ENCODE results near the gene NISCH.
"Not testable (repeated sequence)": the region's sequence is repeated elsewhere in the genome, so short reads cannot be mapped to it uniquely, and the experiment has no call there.

The NISCH gene

DNA sequence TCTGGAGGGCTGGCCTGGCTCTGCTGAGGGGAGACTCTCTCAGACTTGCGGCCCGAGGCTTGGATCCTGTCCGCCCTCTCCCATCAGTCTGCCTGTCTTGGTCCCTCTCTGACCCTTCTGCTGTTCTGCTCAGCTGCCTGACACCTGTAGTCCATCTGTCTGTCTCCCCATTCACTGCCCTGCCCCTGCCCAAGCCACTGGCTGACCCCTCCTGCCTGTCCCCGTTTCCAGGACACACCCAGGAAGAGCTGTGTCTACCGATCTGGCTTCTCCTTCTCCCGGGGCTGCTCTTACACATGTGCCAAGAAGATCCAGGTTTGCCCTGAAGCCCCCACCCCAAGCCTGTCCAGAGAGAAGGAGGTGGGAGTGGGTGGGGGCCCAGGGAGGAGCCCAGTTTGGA lies 59.8 kb downstream of the NISCH start:
- DNase-seq = no peak

DNA sequence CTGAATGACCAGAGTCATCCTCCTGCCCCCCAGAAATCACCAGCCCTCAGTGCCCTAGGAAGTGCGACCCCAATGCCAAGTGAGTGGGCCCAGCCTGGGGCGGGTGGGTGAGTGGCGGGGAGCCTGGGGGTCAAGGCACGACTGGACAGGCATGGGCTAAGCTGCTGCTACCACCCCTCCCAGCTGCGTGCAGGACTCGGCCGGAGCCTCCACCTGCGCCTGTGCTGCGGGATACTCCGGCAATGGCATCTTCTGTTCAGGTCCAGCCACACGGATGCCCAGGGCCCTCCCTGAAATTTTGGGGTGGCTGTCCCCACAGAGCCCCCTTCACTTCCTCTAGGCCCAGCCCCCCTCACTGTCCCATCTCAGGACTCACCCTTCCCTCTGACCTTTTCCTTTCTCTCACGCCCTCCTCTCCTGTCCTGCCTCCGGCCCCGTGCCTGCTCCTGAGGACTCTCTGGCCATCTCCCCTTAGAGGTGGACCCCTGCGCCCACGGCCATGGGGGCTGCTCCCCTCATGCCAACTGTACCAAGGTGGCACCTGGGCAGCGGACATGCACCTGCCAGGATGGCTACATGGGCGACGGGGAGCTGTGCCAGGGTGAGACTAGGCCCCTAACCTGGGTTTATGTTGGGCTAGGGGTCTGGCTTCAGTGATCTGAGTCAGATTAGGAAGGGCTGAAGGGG lies 61.2 kb downstream of the NISCH start:
- DNase-seq = no peak

DNA sequence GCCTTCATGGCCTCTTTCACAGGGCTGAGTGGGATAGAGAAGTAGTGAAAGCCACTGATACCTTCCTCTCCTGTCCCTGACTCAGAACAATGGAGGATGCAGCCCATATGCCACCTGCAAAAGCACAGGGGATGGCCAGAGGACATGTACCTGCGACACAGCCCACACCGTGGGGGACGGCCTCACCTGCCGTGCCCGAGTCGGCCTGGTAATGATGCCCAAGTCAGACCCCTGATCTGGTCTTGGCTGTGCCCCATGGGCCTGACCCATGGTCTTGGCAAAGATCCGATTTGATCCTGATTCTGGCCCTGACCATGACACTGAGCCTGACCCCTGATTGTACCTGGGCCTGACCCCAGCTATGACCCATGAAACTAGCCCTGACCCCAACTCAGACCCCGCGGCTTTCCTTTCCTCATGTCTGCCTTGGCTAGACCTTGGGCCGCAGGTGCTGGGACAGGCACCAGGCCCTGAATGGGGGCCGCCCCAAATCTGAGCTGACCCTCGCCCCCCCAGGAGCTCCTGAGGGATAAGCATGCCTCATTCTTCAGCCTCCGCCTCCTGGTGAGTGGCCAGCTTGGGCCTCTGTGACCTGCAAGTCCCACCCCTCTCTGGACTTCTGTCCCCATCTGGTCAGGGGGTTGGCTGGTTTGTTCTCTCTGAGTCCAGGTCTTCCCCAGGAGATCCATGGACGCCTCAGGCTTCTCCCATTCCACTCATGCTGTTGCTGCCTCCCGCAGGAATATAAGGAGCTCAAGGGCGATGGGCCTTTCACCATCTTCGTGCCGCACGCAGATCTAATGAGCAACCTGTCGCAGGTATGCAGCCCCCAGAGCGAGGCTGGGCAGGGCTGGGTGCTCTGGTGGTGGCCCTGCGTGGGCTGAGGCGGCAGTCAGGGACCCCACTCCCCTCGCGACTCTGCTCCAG lies 62.7 kb downstream of the NISCH start:
- no peak for DNase-seq

DNA sequence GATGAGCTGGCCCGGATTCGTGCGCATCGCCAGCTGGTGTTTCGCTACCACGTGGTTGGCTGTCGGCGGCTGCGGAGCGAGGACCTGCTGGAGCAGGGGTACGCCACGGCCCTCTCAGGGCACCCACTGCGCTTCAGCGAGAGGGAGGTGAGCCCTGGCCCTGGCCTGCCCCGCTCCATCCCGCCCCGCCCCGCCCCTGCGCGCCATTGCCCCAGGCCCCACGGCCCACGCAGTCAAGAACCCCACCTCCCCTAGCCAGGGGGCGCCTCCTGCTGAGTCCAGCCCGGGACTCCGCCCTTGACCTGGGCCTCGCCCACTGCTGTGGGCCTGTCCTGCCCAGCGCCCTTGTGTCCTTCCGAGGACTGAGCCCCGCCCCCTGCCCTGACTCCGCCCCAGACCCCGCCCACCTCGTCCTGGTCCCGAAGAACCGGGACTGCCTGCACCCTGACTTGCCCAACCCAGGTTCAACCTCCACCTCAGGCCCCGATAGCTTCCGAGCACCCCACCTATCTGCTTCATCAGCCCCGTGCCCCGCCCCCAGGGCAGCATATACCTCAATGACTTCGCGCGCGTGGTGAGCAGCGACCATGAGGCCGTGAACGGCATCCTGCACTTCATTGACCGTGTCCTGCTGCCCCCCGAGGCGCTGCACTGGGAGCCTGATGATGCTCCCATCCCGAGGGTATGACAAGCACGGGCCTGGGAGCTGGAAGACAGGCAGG lies 63.5 kb downstream of the NISCH start:
- DNase-seq = no peak

DNA sequence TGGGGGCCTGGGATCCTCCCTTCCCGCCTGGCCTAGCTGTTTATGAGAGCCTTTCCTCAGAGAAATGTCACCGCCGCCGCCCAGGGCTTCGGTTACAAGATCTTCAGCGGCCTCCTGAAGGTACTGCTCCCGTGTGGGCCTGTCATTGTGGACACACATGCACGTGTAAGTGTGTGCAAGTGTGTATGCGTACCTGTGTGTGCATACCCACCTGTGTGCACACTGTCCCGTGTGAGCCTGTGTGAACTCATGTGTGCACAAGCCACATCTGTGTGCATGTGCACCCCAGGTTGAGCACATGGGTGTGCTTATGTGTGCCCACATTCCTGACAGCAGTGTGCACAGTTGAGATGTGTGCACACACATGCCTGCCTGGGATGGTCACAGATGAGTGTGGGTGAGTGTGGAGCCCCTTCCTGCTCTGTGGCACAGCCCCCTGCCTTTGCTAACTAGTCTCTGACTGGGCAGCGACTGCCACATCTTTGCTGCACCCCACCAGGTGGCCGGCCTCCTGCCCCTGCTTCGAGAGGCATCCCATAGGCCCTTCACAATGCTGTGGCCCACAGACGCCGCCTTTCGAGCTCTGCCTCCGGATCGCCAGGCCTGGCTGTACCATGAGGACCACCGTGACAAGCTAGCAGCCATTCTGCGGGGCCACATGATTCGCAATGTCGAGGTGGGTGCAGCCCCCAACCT lies 64.2 kb downstream of the NISCH start:
- DNase-seq = no peak

DNA sequence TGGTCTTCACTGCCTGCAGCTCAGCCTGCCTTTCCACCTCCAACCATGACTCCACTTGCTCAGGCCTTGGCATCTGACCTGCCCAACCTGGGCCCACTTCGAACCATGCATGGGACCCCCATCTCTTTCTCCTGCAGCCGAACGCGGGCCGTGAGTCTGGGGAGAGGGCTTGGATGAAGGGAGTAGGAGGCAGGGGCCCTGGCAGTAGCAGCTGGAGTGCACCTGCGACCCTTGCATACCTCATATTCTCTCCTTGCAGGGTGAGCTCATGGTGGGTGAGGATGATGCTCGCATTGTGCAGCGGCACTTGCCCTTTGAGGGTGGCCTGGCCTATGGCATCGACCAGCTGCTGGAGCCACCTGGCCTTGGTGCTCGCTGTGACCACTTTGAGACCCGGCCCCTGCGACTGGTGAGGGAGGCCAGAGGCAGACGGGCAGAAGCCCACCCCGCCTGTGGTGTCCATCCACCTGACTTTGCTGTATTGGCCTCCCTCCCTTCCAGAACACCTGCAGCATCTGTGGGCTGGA lies 64.8 kb downstream of the NISCH start:
- no peak for DNase-seq

DNA sequence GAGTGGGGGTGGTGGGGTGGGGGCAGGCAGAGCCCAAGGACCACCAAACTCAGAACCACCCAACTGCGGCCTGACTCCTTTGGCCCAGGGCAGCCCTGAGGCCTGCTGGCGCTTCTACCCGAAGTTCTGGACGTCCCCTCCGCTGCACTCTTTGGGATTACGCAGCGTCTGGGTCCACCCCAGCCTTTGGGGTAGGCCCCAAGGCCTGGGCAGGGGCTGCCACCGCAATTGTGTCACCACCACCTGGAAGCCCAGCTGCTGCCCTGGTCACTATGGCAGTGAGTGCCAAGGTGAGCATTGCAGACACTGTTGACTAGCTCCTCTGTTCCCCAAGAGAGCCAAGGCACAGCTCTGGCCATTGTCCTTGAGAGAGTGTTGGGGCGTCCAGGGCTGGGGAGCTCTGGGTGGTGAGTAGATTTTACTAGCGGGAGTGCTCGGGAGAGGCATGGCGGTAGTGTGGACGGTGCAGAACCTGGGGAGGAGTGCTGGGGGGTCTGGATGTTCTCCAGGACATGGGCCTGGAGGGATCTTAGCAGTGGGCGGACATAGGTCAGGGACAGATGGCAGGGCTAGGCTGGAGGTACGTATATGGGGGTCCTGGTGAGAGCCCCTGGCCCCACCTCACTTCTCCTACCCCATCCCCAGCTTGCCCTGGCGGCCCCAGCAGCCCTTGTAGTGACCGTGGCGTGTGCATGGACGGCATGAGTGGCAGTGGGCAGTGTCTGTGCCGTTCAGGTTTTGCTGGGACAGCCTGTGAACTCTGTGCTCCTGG lies 65.5 kb downstream of the NISCH start:
- no peak for DNase-seq

DNA sequence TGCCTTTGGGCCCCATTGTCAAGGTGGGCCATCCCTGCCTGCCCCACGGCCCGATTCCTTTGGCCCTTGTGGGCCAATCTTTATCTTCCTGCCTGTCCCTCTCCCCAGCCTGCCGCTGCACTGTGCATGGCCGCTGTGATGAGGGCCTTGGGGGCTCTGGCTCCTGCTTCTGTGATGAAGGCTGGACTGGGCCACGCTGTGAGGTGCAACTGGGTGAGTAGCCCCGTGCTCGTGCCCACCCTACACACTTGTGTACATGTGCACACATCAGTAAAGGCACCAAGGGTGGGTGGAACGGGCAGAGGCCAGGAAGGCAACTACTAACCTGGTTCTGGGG lies 66.1 kb downstream of the NISCH start:
- no peak for DNase-seq

DNA sequence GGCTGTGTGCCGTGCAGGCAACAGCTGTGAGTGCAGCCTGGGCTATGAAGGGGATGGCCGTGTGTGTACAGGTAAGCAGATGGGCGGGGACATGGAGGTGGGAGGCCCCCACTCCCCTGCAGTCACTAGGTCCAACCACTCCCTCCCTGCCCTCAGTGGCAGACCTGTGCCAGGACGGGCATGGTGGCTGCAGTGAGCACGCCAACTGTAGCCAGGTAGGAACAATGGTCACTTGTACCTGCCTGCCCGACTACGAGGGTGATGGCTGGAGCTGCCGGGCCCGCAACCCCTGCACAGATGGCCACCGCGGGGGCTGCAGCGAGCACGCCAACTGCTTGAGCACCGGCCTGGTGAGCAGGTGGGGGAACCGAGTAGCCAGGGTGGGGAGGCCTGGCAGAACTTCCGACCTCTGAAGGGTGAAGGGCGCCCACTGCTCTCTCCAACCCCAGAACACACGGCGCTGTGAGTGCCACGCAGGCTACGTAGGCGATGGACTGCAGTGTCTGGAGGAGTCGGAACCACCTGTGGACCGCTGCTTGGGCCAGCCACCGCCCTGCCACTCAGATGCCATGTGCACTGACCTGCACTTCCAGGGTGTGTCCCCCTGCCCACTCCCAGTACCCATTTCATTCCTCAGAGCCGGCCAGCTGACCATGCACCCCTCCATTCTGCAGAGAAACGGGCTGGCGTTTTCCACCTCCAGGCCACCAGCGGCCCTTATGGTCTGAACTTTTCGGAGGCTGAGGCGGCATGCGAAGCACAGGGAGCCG lies 66.7 kb downstream of the NISCH start:
- no peak for DNase-seq

DNA sequence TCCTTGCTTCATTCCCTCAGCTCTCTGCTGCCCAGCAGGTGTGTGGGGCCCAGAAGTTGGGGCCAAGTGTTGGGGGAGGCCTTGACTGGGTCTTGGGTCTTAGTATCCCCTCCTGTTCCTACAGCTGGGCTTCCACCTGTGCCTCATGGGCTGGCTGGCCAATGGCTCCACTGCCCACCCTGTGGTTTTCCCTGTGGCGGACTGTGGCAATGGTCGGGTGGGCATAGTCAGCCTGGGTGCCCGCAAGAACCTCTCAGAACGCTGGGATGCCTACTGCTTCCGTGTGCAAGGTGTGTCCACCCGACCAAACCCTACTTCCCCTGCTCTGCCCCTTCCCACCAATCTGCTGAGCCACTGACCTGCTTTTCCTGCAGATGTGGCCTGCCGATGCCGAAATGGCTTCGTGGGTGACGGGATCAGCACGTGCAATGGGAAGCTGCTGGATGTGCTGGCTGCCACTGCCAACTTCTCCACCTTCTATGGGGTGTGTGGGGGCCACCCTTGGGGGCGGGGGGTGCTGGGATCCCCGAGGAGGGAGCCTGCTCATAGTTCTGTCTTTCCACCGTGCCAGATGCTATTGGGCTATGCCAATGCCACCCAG lies 67.3 kb downstream of the NISCH start:
- DNase-seq = no peak

DNA sequence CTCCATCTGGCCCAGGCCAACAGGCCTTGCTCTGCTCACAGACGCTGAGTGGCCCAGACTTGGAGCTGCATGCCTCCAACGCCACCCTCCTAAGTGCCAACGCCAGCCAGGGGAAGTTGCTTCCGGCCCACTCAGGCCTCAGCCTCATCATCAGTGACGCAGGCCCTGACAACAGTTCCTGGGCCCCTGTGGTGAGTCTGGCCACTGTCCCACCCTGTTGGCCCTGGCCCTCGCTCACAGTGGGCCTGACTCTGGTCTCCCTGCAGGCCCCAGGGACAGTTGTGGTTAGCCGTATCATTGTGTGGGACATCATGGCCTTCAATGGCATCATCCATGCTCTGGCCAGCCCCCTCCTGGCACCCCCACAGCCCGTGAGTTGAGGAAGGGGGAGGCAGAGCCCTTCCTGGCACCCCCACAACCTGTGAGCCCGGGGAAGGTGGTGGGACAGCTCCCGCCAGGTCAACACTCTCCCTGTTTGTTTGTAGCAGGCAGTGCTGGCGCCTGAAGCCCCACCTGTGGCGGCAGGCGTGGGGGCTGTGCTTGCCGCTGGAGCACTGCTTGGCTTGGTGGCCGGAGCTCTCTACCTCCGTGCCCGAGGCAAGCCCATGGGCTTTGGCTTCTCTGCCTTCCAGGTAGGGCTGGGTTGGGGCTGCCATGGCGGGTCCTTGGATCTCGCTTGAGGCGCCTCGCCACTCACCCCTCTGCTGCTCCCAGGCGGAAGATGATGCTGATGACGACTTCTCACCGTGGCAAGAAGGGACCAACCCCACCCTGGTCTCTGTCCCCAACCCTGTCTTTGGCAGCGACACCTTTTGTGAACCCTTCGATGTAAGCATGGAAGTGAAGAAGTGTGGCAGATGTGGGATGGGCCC lies 68.2 kb downstream of the NISCH start:
- DNase-seq = no peak

DNA sequence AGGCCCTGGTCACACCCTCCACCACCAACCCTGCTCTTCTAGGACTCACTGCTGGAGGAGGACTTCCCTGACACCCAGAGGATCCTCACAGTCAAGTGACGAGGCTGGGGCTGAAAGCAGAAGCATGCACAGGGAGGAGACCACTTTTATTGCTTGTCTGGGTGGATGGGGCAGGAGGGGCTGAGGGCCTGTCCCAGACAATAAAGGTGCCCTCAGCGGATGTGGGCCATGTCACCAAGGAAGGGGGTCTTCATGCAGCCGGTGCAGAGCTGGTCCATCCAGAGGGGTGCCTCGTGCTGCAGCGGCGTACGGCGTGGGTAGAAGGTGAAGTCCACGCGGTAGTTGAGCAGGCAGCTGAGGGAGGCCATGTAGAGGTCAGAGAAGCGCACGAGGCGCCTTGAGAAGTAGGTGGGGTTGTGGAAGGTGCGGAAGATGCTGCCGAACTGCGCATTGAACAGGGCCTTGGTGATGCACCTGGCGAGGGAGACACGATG lies 68.9 kb downstream of the NISCH start:
- no peak for DNase-seq

DNA sequence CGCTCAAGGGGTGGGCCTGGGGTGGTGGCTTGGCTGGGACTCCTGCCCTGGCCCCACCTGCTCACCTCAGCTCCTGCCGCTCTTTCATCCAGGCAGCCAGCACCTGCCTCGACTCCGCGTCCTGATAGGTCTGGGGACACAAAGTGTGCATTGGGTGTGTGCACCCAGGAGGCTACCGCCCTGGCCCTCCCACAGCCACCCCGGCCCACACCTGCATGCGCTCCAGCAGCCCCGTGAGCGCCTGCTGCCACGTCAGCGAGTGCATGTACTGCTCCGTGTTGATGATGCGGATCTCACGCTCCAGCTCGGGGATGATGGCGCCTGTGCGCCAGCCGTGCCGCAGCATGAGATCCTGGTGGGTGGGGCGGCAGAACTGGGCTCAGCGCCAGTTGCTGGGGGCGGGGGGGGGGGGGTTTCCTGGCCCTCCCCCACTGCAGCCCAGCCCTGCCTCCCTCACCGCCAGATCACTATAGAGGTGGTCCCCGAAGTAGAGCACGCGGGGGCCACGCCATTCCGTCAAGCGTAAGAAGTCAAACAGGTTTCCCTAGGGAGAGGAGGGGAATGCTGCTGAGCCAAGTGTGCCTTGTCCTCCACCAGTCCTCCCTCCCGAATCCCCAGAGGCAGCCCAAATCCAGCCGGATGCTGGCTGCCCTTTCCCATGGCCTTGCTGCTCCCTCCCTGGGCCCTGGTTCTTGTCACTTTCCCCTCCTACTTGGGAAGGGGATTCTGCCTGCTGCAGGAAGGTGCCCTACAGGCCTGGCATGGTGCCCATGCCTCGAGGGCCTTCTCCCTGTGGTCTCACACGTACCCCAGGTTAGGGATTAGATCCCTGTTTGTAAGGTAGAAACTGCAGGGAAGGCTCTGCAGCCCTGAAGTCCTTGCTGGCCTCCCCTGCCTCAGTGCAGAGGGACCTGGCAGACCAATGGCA lies 69.6 kb downstream of the NISCH start:
- DNase-seq = no peak

DNA sequence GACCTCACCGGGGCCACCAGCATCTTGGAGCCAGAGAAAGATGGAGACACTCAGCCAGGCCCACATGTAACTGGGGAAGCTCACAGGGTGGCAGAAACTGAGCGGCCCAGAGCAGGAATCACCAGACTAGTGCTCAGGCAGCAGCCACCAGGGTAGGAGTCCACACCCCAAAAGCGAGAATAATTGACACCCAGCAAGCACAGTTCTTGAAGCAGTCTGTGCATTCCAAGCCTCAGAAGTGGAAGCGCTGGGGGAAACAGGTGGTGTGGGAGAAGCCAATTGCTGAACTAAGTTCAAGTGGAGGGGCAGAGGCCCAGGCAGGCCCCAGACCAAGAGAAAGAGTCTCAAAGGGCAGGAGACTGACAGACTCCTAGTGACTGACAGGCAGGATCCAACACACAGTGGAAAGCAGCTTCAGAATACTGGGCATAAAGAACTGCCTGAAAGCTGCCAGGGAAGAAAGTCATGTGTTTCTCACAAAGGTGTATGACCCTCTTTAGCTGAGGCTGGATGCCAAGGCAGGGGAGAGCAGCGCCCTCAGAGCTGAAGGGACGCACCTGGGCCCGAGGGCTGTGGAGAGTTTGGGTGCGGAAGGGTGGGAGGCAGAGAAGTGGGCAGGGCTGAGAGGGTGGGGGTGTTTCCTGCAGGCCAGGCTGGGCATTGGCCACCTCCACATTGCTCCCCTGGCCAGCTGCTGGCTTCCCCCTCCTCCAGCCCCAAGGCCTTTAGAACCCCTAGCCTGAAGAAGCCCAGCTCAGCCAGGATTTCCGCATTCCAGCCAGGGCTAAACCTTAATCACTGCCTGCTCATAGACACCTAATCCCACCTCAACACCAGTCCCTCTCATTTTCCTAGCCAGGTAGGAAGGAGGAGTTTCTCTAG lies 70.5 kb downstream of the NISCH start:
- no peak for DNase-seq

DNA sequence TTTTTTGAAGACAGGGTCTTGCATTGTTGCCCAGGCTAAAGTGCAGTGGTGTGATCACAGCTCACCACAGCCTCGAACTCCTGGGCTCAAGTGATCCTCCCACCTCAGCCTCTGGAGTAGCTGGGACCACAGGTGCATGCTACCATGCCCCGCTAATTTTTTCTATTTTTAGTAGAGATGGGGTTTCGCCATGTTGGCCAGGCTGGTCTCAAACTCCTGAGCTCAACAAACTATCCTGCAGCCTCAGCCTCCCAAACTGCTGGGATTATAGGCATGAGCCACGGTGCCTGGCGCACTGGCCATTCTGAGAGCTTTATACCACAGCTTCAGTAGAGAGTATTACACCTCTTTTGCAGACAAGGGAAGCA lies 71.3 kb downstream of the NISCH start:
- DNase-seq = not testable (repeated sequence)

DNA sequence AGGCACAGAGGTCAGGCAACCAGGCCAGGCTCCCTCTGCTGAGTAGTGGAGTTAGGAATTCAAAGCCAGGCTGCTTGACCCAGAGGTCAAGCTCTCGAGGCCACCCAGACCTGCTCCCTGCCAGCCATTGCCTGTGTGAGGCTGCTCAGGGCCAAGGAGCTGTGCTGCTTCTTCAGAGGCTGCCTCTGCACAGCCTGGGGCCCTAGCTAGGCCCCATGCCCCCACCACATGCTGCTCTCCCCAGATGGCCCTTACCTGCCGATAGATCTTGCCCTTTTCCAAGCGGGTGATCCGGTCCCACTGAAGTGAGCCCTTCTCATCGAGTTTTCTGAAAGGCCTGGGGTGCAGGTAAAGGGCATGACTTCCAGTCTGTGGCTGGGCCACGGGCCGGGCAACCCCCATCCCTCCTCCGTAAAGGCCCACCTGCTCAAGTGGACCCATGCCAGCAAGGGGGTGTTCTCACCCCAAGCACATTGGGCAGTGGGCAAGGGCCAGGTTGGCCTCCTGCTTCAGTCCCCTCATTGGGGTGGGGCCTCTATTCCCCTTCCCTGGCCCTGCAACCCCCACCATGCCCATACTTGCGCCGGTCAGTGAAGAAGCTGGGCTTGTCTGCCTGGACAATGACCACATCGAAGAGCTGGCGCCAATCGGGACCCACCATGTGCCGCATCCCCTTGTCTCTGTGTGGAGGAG lies 71.8 kb downstream of the NISCH start:
- no peak for DNase-seq
